Superior temporal gyrus (tissue), 1 donor: ENCODE measurements around the gene PNMA6E.

ENCODE experiments used
- DNase-seq: peaks from one replicate; pipeline ENCODE4 v3.0.0-alpha.2; 2016; ENCODE audit errors: extremely low spot score

Gene PNMA6E

DNA sequence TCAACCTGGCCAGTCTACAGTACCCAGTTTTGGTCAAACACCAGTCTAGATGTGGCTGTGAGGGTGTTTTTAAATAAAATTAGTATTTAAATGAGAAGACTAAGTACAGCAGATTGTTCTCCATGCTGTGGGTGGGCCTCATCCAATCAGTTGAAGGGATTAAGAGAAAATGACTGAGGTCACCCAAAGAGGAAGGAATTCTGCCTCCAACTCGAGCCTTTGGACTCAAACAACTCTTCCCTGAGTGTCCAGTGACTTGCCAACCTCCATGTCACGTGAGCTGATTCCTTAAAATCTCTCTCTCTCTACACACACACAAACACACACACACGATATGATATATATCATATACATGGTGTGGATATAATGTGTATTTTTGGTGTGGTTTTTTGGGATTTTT is 34.7 kb upstream of the PNMA6E start:
- no peak for DNase-seq

DNA sequence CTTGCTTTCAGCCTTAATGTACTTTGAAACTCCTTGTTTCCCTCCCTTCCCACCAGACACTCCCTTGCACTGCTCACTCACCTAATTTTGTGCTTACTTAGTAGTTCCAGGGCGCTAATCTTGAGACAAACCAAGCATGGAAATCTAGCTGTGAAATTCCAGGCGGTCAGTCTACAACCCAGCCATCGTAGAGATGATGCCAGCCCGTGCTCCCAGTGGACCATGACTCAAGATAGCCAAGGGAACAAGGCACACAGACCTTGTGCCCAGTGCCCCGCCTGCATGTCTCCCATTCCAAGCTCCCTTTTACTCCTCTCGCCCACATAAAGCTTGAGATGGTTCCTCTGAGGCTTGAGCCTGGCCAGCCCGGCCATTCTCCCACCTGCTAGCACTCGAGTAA is 33.7 kb upstream of the PNMA6E start:
- DNase-seq = no peak

DNA sequence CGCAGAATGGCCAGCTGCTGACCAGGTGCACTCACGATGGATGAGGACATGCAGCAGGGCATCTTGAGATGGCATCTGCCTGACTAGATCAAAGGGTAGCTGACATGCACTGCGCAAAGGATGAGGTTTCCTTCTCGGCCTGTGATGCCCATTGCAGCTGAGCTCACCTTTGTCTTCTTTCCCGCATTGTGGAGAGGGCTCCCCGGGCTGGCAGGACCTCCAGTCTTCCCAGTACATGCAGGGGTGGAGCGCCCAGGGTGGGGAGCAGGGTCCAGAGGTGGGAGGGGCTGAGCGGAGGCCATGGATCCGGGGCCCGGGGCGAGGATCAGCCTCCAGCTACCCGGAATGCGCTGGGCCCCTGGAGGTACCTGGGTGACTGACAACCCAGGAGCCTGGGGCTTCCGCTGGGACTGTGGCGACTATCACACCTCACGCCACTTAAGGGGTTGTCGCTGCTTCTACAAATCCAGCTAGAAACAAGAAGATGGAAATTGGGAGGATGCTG is 32.7 kb upstream of the PNMA6E start:
- DNase-seq = no peak

DNA sequence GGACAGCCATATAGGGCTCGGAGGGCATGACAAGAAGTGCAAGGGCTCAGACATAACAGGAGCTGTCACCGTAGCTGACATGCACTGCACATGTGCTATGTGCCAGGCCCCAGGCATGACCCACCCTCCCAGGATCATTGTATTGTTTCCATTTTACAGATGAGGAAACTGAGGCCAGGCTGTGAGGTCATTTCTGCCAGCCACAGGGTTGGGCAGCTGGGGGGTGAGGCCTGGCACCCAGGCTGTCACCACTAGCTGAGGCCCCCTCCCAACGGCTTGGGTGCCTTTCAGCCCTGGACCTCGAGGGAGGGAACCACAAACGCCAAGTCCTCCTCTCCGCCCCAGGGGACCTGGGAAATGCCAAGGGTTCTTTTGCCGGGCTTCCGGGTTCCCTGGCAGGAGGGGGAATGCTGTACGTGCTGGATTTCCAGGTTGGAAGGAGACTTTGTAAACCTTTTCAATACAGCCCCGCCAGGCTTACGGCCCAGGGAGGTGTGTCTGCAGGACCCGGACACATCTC is 32.1 kb upstream of the PNMA6E start:
- no peak for DNase-seq

DNA sequence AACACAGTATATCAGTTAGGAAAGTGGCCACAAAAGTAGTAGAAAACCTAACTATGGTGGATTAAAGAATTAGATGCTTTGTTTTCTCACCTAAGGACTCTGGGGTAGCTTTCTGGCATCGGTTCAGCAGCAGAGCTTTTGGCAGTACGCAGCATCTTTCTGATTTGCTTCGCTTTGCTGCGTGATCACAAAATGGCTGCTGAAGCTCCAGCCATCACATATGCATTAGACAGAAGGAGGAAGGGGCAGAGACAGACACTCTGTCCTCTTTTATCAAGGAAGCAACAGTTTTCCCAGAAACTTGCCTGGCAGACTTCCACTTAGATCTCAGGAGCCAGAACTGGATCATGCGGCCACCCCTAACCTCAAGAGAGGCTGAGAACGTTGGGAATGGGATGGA is 29.6 kb upstream of the PNMA6E start:
- DNase-seq = no peak

DNA sequence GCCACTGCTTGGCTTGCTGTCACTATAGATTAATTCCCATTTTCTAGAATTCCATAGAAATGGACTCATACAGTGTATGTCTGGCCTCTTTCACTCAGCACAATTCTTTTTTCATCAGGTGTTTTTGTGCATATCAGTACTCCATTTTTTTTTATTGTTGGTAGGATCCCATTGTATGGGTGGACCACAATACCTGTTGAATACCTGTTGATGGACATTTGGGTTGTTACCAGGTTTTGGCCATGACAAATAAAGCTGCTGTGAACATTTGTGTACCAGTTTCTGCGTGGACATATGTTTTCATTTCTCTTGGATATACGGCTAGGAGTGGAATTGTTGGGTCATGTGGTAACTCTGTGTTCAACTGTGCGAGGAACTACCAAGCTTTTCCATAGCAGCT is 25.1 kb upstream of the PNMA6E start:
- no peak for DNase-seq

DNA sequence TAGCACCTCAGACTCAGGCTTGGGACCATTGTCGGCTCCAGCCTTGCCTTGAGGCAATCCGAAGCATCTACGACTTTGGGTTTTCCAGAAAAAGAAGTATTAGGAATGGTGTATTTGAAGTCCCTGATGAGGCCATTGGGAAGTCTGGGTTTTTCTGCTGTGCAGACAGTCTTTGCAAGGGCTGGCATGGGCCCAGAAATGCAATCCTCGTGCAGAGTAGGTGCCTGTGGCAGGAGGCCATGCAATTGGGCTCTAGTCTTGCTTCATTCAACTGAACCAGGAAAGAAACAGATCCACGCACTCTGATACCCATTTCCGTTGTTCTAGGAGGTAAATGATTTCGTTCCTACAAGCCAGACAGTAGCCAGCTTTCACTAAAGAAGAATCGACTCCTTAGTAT is 22.5 kb upstream of the PNMA6E start:
- no peak for DNase-seq

DNA sequence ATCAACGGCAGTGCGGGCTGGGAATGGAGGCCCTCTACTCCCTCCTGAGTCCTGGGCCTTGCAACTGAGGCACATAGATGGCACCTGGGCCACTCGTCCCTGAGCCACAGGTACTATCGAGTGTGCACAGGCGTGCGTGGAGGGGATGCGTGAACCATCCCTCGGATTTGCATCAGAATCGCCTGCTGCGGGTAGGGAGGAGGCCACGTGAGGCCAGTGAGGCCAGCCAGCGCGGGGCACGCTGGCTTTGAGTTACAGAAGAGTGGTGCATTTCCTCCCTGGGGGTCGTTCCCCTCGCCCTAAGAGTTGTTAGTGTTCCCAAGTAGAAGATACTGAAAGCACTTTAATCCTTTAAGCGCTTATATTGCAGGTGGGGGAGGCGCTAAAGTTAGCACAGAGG is 20.7 kb upstream of the PNMA6E start:
- DNase-seq = no peak

DNA sequence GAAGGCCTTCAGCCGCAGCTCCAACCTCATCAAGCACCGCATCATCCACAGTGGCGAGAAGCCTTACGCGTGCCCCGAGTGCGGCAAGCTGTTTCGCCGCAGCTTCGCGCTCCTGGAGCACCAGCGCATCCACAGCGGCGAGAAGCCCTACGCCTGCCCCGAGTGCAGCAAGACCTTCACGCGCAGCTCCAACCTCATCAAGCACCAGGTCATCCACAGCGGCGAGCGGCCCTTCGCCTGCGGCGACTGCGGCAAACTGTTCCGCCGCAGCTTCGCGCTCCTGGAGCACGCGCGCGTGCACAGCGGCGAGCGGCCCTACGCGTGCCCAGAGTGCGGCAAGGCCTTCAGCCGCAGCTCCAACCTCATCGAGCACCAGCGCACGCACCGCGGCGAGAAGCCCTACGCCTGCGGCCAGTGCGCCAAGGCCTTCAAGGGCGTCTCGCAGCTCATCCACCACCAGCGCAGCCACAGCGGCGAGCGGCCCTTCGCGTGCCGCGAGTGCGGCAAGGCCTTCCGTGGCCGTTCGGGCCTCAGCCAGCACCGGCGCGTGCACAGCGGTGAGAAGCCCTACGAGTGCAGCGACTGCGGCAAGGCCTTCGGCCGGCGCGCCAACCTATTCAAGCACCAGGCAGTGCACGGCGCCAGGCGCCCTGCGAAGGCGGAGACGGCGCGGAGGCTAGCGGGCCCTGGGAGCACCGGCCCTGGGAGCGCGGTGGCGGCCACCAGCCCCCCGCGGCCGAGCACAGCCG is 19.9 kb upstream of the PNMA6E start:
- no peak for DNase-seq

DNA sequence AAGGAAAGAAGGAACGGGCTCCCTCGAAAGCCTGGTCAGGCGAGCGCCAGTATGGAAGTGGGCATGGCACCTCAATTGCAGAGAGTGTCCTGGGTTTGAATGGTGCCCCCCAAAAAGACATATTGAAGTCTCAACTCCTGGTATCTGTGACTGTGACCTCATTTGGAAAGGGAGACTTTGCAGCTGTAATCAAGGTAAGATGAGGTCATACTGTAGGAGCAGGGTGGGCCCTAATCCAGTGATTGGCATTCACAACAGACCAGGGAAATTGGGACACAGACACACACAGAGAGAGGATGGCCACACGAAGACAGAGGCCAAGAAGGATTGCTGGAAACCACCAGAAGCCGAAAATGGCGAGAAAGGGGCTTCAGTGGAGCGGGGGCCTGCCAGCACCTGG is 16.5 kb upstream of the PNMA6E start:
- DNase-seq = no peak

DNA sequence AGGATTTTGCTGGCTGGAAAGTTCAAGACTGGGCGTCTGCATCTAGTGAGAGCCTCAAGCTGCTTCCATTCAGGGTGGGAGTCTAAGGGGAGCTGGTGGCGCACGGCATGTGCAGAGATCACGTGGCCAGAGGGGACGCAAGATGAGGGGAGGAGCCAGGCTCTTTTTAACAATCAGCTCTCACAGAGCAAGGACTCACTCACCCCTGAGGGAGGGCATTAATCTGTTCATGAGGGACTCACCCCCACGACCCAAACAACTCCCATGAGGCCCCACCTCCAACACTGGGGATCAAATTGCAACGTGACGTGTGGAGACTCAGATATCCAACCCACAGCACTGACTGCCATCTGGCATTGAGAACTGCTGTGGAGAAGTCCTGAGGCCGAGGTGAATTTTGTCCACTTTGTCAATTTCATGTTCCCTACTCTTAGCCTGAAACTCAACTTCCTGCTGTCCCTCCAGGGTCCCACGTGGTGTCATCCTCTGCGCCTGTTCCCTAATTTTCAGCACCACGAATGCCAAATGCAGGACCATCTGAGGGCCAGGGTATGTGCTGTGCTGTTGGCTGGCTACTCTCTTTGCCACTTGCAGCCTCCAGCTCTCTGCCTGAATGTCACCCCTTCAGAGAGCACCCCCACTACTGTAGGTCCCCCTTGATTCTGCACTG is 15.8 kb upstream of the PNMA6E start:
- DNase-seq = no peak

DNA sequence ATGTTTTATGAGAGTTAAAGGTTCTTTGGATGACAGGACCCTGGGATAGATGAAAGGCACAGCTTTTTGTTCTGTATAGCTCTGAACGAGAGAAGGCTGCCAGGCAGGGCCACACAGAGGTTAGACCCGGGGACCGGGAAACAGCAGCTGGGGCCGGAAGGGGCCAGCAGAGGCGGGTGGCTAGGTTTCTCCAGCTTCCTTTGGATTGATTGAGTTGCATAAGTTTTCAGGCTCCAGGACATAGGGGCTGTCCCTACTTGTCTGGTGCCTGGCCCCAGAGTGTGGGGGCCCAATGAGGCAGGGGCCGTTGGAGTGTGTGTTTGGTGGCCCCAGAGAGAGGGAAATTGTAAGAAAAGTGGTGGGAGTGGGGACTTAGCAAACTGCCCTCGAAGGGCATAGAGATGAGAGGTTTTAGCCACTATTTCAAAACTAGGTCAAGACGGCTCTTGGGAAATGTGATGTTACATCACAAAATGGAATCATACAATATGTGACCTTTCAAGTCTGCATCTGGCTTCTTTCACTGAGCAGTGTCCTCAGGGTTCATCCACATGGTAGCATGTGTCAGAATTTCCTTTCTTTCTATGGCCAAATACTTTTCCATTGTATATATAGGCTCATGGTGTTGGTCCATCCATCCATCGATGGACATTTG is 13.8 kb upstream of the PNMA6E start:
- no peak for DNase-seq

DNA sequence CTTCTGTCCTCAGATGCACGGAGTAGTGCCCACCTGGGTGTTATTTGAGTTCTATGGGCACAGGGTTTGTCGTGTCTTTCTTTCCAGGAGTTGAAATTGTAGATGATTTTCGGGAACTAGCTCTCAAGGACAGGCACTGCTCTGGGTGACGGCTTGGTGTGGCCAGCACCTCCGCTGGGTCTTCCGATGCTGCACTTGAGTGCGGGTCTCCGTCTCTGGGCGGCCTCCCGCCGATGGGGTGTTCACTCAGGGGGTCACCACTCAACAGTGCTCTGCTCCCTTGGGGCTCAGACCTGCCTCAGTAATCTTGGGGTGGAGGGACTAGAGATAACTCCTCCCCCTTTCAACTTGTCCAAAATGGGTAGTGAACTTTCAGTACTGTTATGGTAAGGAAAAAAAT is 12.6 kb upstream of the PNMA6E start:
- DNase-seq = no peak

DNA sequence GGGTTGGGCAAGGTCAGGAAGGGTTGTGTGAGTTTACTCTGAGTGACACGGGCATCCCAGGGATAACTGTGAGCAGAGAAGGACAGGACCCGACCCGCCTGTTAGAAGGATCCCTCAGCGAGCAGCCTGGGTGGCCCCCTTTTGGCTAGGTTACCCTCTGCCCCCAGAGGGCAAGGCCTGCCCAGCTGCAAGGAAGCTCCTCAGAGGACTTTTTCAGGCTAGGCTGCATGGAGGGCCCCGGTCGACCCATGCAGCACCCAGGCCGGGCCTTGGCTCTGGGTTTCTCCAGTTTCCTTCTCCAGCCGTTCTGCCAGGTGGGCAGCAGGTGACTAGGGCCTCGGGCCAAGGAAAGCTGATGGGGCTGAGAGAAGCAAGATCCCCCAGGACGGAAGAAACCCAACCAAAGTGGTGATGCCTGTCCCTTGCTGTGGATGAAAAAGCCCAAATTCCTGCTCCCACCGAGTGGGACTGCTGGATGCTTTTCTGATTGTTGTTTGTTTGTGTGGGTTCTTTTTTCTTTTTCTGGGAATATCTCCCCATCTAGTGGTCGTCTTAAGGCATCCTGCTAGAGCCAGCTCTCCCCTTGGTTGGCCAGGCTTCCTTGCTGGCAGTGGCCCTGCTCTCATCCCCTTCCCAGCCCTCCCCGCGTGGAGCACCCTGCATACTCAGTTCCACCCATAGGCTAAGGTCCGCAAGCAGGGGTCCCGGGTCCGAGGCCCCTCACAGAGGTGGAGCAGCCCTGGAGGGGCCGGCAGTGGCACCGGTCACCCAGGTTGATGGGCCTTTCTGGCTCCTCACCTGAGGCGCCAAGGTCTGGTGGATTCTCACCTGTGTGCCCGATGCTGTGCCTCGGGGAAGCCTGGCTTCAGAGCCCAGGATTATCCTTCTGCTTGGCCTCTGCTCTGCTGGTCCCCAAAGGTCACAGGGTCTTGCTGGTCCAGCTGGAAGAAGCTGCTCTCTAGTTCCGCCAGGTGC is 11.9 kb upstream of the PNMA6E start:
- no peak for DNase-seq

DNA sequence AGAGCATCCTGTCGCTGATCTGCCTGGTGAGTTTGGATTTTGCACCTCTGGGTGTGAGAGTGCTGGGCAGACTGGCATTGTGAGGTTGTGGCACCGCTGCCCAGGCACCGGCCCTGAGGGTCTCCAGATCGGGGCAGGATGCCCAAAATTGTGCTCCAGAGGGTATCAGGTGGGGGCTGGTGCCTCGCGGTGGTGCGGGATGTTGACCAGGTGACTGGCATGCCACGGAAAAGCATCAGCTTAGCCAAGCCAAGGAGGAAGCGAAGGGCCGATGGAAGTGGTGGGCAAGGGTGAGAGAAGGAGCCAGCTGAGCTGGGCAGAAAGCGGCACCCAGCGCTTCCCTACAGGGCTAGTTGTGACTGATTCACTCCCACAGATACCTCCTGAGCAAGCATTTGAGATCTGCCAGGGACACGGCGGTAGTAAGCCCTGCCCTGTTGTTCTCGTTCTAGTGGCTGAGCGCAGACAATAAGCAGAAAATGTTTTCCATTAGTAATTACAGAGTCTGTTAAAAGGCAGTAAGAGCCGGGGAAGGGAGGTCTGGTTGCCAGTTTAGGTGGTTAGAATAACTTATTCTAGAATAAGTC is 10.9 kb upstream of the PNMA6E start:
- no peak for DNase-seq

DNA sequence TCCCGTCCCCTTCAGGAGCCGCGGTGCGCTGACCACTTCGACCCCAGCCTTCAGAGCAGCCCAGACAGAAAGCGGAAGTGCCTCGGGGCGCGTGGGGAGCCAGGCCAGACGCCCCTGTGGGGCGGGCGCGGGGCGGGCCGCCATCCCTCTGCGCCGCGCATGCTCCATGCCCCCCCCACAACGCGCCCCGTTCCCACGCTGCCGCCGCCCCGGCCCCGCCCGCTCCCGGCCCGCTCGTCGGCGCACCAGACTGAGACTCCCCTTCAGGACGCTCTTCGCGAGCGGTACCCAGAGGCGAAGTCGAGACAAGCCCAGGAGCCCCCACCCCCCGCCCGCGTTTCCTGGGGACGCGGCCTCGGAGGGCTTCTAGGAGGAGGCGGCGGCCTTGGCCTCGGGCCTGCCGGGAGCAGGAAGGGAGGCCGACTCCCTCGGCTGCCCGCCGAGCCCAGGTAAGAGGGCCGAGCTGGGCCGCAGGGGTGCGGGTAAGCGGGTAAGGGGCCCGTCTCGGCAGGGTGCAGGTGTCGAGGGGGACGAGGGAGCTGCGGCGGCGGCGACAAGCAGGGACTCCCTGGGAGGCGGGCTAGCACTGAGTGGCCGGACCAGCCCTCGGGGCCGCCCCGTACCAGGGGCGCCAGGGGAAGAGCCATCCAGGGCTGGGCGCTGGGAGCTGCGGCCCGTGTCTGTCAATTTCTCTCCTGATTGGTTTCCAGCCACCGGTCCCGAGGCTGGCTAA is 10.3 kb upstream of the PNMA6E start, which contains the start of gene ZFP92:
Gene ZFP92, plus strand, starts transcription at position 218 of the 733 bp plus-strand sequence. CDS start 6,851 bp downstream, outside the sequence.
- DNase-seq = no peak

DNA sequence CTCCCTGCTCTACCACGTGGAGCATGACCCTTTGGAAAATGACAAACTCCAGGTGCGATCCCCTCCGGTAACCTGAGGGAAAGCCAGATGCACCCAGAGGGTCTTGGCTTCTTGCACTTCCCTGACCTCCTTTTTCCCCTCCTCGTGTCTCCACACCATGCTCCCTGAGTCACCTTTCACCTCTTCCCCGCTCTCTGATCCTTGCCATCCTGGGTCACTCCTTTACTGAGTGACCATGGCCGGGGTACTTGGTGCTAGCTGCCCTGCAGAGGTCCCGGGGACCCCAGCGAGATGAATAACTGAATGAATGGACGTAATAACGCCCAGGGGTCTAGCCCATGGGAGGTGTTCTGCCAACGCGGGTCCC is 9.7 kb upstream of the PNMA6E start:
- no peak for DNase-seq

DNA sequence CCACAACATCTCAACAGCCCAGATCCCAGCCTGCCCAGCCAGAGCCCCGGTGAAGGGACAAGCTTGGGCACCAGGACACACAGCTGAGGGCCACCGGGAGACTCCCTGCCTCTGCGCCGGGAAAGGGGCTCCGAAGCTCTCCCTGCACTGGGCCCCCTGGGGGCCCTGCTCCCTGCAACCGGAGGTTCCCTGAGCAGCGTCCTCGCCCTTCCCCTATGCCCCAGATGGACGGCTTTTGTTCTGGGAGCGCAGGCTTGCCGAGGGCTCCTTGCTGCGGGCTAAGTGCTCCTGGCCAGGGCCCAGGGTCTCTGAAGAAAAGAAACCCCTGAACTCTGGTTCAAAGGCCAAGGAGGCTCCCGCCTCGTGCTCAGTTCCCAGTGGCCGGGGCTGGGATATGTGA is 9.2 kb upstream of the PNMA6E start:
- DNase-seq = no peak

DNA sequence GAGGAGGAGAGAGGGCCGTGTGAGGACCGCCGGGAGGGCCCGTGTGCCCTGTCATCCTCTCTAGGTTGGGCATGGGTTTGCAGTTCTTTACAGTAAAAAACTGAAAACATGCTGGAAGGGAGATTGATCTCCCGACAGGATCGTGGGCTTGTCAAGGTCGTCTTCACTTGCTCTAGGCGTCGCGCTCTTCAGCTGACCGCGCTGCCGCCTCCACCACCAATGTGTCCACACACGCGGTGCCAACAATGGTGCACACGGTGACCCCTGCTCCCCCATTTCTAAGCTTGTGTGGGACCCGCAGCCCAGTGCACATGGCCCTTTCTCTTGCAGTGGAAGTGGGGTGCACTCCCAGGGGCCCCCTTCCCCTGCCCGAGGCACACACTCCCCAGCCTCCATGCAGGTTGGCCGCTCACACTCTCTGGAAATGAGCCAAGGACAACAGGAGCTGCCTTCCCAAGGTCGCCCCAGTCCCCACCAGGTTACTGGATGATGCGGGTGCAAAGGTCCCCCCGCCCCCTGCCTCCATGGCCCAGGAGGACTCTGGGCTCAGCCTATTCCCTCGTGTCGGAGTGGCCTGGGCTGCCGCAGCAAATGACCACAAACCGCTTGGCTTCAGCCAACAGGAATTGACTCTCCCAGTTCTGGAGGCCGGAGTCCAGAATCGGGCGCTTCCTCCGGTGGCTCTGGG is 8.4 kb upstream of the PNMA6E start:
- no peak for DNase-seq

DNA sequence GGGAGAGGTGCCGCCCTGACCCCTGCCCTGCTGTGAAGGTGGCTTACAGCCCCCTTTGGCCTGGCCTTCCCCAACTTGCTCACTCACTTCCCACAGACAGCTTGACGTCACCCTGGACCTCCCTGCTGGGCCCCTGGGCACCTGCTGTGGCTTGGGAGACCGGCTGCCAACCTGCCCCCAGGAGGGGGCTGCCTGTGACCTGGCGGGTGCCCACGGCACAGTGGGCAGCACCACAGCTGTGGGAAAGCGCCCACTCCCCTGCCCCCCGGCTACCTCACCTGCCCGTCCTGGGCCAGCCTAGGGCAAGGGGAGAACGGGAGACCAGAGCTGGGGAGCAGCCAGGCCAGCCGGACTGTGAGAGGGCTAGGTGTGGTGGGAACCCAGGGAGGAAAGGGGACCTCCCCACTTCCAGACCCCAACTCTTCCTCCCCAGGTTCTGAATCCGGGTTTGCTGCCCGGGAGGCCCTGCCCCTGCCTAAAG is 7.8 kb upstream of the PNMA6E start:
- no peak for DNase-seq
